SJCRH30 (cell line): Measurements from ENCODE around the gene KCNIP1. TPM values are rescaled to one million over a fixed set of nuclear protein-coding genes. Genes with fewer than 3 reads are reported as not detected.

Experiments used
- DNase-seq, 2 experiments: peaks; one replicate each; pipeline ENCODE4 v3.0.0-alpha.2; 2015 to 2020
- H3K27ac ChIP-seq: fragments of 250-450 bp; sonication (Bioruptor Pico); 2 replicates; pipeline ENCODE4 v1.5.1; 2020; ENCODE audit warnings: mild to moderate bottlenecking, moderate library complexity
- H3K27me3 ChIP-seq: fragments of 250-450 bp; sonication (Bioruptor Pico); 2 replicates; pipeline ENCODE4 v1.5.1; 2020; ENCODE audit warnings: mild to moderate bottlenecking, moderate library complexity
- H3K36me3 ChIP-seq: fragments of 250-450 bp; sonication (Bioruptor Pico); 2 replicates; pipeline ENCODE4 v1.5.1; 2020; ENCODE audit warnings: mild to moderate bottlenecking, moderate library complexity
- H3K4me1 ChIP-seq: fragments of 250-450 bp; sonication (Bioruptor Pico); 2 replicates; pipeline ENCODE4 v1.5.1; 2020; ENCODE audit warnings: mild to moderate bottlenecking, moderate library complexity
- H3K4me3 ChIP-seq: fragments of 250-450 bp; sonication (Bioruptor Pico); 2 replicates; pipeline ENCODE4 v1.5.1; 2020; ENCODE audit warnings: mild to moderate bottlenecking, moderate library complexity
- H3K9me3 ChIP-seq: fragments of 250-450 bp; sonication (Bioruptor Pico); replicated peaks from 2 replicates; pipeline ENCODE4 v1.5.1; 2020; ENCODE audit warnings: mild to moderate bottlenecking, moderate library complexity
- total RNA-seq: library from RNA; depleted of rRNA; stranded (reverse); fragments of >200 nt; shearing (Covaris generic); gene quantifications from 2 replicates; pipeline ENCODE4 v1.2.3, GENCODE V29; 2014

The KCNIP1 gene
- total RNA-seq, 1 experiment from 2014 or later = 0.81 TPM

DNA sequence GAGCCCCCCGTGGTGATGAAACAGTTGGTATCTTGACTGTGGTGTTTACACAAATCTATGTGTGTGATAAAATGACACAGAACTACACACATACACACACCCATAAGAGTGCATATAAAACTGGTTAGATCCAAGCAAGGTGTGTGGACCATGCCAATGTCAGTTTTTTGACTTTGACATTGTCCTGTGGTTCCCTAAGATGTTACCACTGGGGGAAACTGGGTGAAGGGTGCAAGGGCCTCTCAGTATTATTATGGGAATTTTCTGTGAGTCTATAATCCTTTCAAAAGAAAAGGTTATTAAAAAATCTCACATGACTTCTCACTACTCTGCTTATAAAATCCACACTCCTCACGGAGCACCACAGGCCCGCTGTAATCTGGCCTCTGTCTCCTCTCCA lies 13.4 kb upstream of the KCNIP1 start:
- DNase-seq = no peak
- H3K9me3 ChIP-seq = no peaks in the 10 kb centered on the region
- no peak overlapping the region for H3K27ac ChIP-seq
- no peaks in the 10 kb centered on the region for H3K27me3 ChIP-seq
- peaks cover 10% of the 10 kb centered on the region for H3K4me1 ChIP-seq
- no peaks in the 10 kb centered on the region for H3K36me3 ChIP-seq
- H3K4me3 ChIP-seq = no peak overlapping the region

DNA sequence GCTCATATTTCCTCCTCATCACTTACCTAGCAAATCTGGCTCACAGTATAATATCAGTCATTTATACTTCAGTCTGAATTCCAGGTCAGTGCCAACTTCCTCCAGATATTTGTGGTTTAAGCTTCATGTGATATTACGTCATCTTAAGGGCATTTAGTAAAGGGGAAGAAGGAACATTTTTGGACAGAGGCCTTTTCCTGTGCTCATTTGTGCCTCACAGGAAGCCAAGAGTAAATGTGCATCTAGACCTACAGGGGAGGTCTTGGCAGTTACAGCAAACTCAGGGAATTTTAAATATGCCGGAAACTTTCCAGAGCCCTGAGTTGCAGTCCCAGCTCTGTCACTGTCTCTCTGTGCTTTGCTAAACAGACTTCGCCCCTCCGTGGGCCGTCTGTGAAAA lies 12.3 kb upstream of the KCNIP1 start:
- no peaks in the 10 kb centered on the region for H3K9me3 ChIP-seq
- no peaks in the 10 kb centered on the region for H3K27me3 ChIP-seq
- H3K4me3 ChIP-seq = no peak overlapping the region
- H3K36me3 ChIP-seq = no peaks in the 10 kb centered on the region
- peak overlapping the region; percentile 31; the same call in 1 of the 2 replicates for H3K27ac ChIP-seq
- peaks cover 10% of the 10 kb centered on the region for H3K4me1 ChIP-seq
- peak; percentile 26 to 60 for DNase-seq

DNA sequence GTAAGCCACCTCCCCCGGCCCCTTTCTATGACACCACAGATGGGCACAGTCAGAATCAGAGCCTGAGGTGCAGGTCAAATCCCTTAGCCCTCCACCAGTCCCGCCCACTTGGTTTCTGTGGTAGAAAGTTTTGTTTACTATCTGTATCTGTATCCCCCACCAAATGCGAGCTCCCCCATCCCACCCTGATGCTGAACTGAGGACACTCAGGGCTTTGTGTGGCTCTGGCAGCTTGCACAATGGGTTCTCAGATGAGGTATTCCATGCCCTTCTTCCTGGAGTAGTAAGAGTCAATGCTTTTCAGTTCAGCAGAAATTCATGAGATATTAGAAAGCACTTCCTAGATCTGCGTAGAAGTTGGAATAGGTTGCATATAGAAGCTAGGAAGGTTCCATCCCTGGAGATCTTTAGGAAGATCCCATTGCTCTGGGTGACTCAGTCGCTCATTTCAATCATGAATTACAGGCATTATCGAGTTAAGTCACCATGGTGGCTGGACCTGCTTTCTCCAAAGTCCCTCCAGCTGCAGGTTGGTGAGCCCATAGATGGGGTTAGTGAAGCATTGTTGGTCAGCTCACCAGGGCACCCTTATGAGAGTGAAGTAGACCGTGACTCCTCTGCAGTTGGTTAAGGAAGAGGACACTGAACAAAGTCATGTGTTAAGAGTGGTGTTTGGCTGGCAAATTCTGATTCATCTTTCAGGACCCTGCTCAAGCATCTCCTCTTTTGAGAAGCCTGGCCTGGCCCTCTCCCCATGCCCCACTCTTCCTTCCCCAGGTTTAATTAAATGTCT lies 10.6 kb upstream of the KCNIP1 start:
- H3K4me1 ChIP-seq = peaks cover 10% of the 10 kb centered on the region
- H3K4me3 ChIP-seq = no peak overlapping the region
- DNase-seq = no peak
- no peak overlapping the region for H3K27ac ChIP-seq
- no peaks in the 10 kb centered on the region for H3K27me3 ChIP-seq
- no peaks in the 10 kb centered on the region for H3K36me3 ChIP-seq
- H3K9me3 ChIP-seq = no peaks in the 10 kb centered on the region

DNA sequence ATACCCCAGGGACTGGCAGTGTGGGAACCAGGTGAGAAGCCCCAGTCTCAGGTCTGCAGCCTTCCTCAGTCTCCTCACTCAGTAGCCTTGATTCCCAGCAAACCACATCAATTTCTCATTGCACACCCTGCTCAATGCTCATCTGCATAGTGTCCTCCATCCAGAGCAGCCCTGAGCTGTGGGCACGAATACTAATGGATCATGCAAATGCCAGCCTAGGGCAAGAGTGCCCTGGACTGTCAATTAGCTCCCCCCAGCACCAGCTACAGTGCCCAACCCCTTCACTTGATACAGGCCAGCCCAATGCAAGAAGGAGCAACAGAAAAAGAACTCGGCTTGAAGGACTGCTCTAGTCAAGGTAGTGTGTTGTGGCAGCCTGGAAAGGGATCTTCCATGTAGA lies 9.8 kb upstream of the KCNIP1 start:
- Histone ChIP-seq H3K27me3 (no peaks in the 10 kb centered on the region), H3K4me1 (peaks cover 10% of the 10 kb centered on the region), H3K36me3 (no peaks in the 10 kb centered on the region), H3K4me3 (no peak overlapping the region), H3K27ac (no peak overlapping the region), H3K9me3 (no peaks in the 10 kb centered on the region)
- DNase-seq = no peak

DNA sequence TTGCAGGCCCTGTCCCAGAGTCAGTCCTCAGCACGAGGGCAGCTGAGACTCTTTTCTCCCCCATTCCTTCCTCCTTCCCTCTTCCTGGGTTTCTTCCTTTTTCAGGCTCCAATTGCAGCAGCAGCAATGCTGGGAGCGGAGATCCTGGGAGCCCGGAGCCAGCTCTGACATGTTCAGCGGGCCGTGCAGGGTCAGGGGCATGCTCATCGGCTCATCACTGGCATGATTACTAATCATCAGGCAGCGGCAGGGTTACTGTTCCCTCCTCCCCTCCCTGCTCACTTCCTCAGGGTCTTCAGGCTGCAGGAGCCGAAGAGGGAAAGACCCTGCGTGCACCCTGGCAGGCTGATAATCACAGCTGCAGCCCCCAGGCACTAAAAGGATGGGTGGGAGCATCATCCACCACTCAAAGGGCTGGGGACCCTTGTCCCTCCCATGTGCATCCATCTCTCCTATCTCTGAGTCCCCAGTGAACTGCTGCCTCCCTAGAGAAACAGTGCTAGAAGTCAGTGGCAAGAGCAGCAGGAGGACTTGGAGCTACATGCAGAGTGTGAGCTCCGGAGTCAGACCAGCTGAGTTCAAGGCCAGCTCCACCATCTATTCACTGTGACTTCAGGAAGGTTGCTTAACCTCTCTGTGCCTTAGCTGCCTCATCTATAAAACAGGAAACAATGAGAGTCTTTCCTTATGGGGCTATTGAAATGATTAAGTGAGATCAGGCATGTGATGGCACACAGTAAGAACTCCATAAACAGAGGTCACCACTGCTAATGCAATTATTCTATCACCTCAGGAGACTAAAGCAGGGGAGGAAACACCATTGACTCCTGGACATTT lies 7.8 kb upstream of the KCNIP1 start:
- Histone ChIP-seq H3K27me3 (no peaks in the 10 kb centered on the region), H3K27ac (no peak overlapping the region), H3K4me1 (peaks cover 8% of the 10 kb centered on the region), H3K4me3 (no peak overlapping the region), H3K9me3 (no peaks in the 10 kb centered on the region), H3K36me3 (no peaks in the 10 kb centered on the region)
- DNase-seq = no peak

DNA sequence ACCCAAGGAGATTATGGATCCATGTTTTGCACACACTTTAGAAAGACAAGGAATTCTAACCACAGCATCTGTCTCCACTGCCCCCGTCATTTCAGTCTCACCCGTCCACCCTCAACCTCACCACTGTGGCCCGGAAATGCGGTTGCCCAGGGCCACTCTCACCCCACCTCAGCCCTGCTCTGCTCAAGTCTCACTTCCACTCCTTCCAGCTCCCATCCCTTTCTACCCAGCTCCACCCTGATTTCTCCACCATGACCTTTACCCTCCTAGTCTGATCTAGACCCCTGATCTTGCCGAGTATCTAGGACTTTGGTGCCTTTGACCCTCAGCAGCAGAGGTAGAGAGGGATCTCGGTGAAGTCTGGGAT lies 7.2 kb upstream of the KCNIP1 start:
- Histone ChIP-seq H3K4me1 (peaks cover 6% of the 10 kb centered on the region), H3K27ac (no peak overlapping the region), H3K27me3 (no peaks in the 10 kb centered on the region), H3K4me3 (no peak overlapping the region), H3K9me3 (no peaks in the 10 kb centered on the region), H3K36me3 (no peaks in the 10 kb centered on the region)
- DNase-seq = no peak

DNA sequence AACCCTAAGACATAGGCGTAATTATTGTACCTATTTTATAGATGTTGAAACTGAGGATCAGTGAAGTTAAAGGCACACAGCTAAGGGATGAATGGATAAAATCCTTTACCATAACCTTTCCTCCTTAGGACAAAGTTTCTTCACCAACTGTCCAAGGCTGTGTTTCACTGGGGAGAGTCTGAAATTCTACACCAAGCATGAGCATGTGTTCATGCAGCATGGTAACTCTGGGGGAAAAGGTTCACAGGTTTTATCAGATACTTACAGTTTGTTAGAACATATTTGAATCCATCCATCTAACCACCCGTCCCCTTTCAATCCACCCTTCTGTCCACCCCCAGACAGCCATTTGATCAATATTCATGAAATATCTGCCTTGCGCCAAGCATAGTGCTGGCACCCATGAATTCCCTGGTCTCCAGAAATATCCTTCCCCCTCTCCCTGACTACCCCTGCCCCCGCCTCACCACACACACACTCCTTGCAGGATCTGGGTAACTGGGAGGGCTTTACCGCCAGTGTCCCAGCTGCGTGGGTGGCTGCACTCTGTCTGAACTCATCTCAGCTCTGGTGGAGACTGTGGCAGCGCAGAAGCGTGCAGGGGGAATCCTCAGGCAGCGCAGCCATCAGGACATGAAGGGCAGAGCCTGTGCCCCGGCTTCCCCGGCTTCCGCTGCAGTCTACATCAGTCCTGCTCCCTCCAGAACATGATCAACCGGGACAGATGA lies 6.3 kb upstream of the KCNIP1 start:
- Histone ChIP-seq H3K4me1 (no peaks in the 10 kb centered on the region), H3K9me3 (no peaks in the 10 kb centered on the region), H3K4me3 (no peak overlapping the region), H3K27ac (no peak overlapping the region), H3K36me3 (no peaks in the 10 kb centered on the region), H3K27me3 (no peaks in the 10 kb centered on the region)
- DNase-seq = peak; percentile 47 to 64

DNA sequence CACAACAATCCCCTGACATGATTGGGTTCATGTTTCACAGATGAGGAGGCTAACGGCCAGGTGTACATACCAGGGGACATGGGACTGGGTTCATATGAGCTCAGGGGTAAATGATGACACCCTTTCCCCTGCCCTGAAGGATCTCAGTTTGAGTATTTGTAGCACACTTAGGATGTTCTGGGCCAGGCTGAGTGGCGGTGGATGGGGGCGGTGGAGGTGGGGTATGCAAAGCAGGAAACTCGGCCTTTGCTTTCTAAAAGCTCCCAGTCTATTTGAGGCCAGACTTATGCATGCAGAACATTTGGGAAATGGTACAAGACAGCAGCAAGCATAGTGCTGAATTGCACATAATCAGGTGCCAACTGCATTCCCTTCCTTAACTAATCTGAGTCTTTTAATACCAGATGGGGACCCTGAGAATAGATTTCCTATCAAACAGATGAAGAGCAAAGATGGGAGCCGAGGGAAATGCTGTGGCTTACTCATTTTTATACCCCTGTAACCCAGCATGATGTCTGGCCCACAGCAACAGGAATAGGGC lies 4.9 kb upstream of the KCNIP1 start:
- Histone ChIP-seq H3K4me1 (no peaks in the 10 kb centered on the region), H3K4me3 (no peak overlapping the region), H3K36me3 (no peaks in the 10 kb centered on the region), H3K27me3 (peaks cover 4% of the 10 kb centered on the region; the same call in 1 of the 2 replicates), H3K9me3 (no peaks in the 10 kb centered on the region), H3K27ac (no peak overlapping the region)
- DNase-seq = no peak

DNA sequence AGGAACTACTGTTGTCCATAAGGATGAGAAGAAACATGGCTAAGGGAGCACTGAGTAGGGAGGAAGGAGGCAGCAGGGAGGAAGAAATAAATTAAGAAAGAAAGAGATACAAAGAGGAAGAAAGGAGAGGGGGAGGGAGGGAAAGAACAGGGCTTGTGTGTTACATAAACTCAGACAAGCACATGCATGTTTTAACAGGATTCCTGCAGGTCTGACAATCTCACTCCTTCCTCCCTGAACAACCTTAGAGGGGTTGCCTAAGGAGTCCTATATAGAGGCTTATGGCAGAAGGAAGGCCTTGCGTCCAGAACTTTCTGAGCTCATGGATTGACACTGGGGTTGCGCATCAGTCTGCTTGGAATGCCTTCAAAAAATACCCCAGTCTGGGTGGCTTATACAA lies 4.2 kb upstream of the KCNIP1 start:
- H3K4me1 ChIP-seq = no peaks in the 10 kb centered on the region
- peaks cover 4% of the 10 kb centered on the region; the same call in 1 of the 2 replicates for H3K27me3 ChIP-seq
- no peak overlapping the region for H3K27ac ChIP-seq
- no peaks in the 10 kb centered on the region for H3K9me3 ChIP-seq
- no peak for DNase-seq
- no peaks in the 10 kb centered on the region for H3K36me3 ChIP-seq
- no peak overlapping the region for H3K4me3 ChIP-seq

DNA sequence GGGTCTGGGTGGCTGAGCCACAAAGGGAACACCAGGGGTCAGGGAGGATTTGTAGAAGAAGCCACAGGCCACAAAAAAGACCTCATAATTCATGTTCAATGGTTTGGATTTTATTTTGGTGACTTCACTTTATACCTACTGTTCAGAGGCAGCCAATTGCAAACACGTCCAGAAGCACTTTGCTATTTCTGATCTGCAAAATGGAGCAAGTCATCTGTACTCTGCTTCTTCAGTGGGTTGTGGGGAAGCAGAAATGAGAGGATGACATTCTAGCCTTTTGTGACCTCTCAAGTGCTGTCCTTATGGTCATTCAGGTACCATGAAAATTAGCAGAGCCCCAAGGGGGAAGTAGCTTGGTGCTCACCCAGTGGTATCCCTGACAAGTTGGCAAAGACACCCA lies 2.5 kb upstream of the KCNIP1 start:
- Histone ChIP-seq H3K27ac (no peak overlapping the region), H3K27me3 (peaks cover 10% of the 10 kb centered on the region), H3K4me3 (no peak overlapping the region), H3K36me3 (no peaks in the 10 kb centered on the region), H3K4me1 (no peaks in the 10 kb centered on the region), H3K9me3 (no peaks in the 10 kb centered on the region)
- DNase-seq = no peak

DNA sequence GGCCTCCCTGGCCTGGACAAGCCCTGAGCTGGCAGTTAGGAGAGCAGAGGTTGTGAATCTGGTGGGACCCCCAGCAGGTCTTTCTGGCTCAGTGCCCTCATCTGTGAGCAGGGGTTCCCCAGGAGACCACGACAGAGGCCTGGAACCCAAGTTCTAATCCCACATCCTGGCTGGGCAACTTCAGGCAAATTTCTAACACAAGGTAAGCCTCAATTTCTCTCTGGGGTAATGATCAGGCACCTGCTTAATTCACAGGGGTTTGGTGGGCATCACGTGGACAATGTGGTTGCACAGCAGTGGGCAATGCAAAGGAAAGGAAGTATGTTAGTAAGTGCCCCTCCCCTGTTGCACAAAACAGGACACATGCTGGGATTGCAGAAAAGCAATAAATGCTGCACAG lies 1.9 kb upstream of the KCNIP1 start:
- no peak overlapping the region for H3K27ac ChIP-seq
- H3K4me1 ChIP-seq = no peaks in the 10 kb centered on the region
- peaks cover 10% of the 10 kb centered on the region for H3K27me3 ChIP-seq
- no peaks in the 10 kb centered on the region for H3K9me3 ChIP-seq
- H3K36me3 ChIP-seq = no peaks in the 10 kb centered on the region
- no peak for DNase-seq
- H3K4me3 ChIP-seq = no peak overlapping the region

DNA sequence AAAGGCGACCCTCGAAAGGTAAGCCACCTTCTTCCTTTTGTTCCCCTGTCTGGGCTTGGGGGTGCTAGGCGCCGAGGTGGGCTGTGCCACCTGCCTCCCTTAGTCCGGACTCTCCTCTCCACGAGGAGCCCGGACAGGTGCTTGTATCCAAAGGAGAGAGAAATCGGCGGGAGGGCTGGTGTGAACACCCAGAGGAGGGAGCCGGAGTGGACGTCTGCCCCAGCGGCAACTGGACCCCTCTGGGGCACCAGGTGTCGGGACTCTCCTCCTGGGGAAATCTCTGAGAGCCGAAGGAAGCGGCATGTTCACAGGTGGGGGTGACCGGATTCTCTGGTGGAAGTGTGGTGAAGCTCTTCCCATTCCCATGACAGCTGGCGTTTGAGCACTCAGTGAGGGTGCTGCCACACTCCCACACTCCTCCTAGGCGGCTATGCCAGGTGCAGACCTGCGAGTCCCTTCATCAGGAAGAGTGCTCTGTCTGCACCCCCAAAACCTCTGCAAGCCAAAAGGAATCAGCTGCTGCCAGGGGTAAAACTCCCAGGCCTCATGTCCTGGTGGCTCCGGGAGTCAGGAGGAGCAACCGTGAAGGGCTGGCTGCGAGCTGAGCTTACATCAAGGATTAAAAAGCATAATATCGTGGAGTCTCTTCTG lies 921 bp downstream of the KCNIP1 start:
- Histone ChIP-seq H3K4me1 (no peaks in the 10 kb centered on the region), H3K4me3 (peak overlapping the region; percentile 51), H3K9me3 (no peaks in the 10 kb centered on the region), H3K27me3 (peaks cover 10% of the 10 kb centered on the region), H3K27ac (no peak overlapping the region), H3K36me3 (no peaks in the 10 kb centered on the region)
- peak in 1 of 2 experiments; percentile 16 for DNase-seq

DNA sequence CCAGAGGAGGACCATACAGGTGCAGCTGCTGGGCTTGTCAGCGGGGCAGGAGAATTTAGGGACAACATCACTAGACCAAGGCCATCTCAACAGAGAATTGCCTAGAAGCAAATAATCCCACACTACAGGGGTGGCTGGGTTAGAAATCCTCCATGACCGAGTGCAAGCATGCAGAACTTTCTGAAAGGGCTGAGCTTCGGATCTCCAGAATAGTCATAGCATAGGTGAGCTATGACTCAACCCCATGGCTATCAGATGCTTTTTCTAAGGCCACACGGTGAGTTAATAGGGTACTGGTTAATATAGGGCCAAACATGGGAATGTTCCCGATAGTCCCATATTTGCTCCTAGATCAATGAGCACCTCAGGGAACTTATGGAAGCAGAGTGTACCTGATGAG lies 4.2 kb downstream of the KCNIP1 start:
- Histone ChIP-seq H3K36me3 (no peaks in the 10 kb centered on the region), H3K27ac (no peak overlapping the region), H3K27me3 (peaks cover 6% of the 10 kb centered on the region; the same call in 1 of the 2 replicates), H3K4me3 (no peak overlapping the region), H3K4me1 (no peaks in the 10 kb centered on the region), H3K9me3 (no peaks in the 10 kb centered on the region)
- DNase-seq = no peak

DNA sequence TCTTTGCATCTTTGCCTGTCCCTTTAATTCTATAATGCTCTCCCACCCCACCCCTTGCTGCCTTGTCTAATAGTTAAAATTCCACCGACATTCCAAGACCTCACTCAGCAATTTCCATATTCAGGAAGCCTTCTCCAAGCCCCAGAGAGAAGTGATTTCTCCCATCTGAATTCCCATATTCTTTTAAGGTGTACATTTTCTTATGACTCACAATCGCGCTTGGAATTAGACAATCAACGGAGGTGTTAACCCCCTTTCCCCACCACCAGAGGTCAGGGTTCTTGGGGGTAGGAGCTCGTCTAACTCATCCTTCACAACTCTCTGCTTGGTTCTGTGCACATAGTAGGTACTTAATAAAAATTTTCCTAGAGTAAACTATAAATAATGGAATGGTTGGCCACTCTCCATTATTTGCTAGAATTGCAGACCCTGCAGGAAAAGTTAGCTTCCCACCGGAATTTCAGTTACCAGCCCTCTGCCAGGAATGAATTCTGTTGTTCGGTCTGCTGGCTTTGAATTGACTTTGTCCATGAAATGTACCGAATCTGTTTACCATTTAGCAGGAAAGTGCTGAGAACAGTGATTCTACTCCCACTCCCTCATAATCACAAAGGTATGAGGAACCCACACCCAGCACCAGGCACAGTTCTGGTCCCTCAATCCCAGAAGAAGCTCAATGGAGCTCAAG lies 5.0 kb downstream of the KCNIP1 start:
- Histone ChIP-seq H3K27me3 (peaks cover 6% of the 10 kb centered on the region; the same call in 1 of the 2 replicates), H3K4me3 (no peak overlapping the region), H3K36me3 (no peaks in the 10 kb centered on the region), H3K9me3 (no peaks in the 10 kb centered on the region), H3K4me1 (no peaks in the 10 kb centered on the region), H3K27ac (no peak overlapping the region)
- no peak for DNase-seq
